Measurements from ENCODE around the gene SNX22. TPM values are rescaled to one million over a fixed set of nuclear protein-coding genes. Genes with fewer than 3 reads are reported as not detected.

Gene SNX22
- total RNA-seq, 4 donors from 2014 or later, result 0.19 to 0.42 (median 0.33) TPM; not detected in 1

DNA sequence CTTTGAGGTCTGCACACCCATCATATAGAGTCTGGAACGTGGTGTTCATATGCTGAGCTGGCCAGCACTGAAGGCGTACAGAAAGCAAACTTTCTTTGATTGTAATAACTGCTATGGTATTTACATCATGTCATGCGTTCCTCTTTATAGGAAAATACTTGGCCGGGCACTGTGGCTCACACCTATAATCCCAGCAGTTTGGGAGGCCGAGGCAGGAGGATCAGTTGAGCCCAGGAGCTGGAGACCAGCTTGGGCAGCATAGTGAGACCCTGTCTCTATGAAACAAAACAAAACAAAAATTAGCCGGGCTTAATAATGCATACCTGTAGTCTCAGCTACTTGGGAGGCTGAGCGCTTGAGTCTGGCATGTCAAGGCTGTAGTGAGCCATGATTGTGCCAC, 3.4 kb upstream of the SNX22 start:
- peaks cover 22 to 23% (median 23%) of the 10 kb centered on the region in 4 donors for H3K4me1 ChIP-seq
- 87% methylated on average over 7 of the region's 7 CpGs for WGBS
- no peak overlapping the region for H3K27ac ChIP-seq (replicated peaks in 1 of 4)
- TF ChIP-seq EP300 (IDR thresholded peaks at IDR 0.05) (no peak), POLR2A (IDR thresholded peaks at IDR 0.05; ENCODE audit: low read depth) (no peak), POLR2AphosphoS5 (IDR thresholded peaks at IDR 0.05) (no peak)
- TF ChIP-seq, protein P1, sequence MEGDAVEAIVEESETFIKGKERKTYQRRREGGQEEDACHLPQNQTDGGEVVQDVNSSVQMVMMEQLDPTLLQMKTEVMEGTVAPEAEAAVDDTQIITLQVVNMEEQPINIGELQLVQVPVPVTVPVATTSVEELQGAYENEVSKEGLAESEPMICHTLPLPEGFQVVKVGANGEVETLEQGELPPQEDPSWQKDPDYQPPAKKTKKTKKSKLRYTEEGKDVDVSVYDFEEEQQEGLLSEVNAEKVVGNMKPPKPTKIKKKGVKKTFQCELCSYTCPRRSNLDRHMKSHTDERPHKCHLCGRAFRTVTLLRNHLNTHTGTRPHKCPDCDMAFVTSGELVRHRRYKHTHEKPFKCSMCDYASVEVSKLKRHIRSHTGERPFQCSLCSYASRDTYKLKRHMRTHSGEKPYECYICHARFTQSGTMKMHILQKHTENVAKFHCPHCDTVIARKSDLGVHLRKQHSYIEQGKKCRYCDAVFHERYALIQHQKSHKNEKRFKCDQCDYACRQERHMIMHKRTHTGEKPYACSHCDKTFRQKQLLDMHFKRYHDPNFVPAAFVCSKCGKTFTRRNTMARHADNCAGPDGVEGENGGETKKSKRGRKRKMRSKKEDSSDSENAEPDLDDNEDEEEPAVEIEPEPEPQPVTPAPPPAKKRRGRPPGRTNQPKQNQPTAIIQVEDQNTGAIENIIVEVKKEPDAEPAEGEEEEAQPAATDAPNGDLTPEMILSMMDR (IDR thresholded peaks at IDR 0.05), result no peak
- no peaks in the 10 kb centered on the region for H3K9me3 ChIP-seq
- no peak overlapping the region for H3K4me3 ChIP-seq
- intact Hi-C loops (cut with DNase I), result no loop called here
- peaks cover 6 to 32% (median 18%) of the 10 kb centered on the region in 4 donors for H3K27me3 ChIP-seq
- DNase-seq (ENCODE audit: extremely low spot score), result no peak
- peaks cover 4 to 31% (median 26%) of the 10 kb centered on the region in 4 donors for H3K36me3 ChIP-seq

DNA sequence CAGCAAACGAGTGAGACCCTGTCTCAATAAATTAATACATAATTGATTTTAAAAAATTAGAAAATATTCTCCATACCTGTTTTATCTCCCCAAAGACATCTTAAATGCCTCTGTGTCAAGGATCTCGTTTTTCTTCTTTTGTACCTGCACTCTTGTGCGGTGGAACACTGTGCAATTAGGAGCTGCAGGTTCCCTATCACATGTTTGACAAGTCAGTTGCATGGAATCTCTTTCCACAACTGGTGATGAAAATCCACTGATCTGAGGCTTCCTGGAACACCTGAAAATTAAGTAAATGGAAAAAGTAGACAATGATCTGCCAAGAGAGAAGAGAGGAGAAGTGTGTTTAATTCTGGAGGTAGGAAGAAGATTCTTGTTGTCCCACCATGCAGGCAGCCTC, 3.0 kb upstream of the SNX22 start:
- H3K4me3 ChIP-seq, result no peak overlapping the region
- peaks cover 6 to 33% (median 18%) of the 10 kb centered on the region in 4 donors for H3K27me3 ChIP-seq
- H3K27ac ChIP-seq (replicated peaks in 1 of 4), result no peak overlapping the region
- 78% methylated on average over 3 of the region's 3 CpGs for WGBS
- H3K9me3 ChIP-seq, result no peaks in the 10 kb centered on the region
- peaks cover 4 to 27% (median 23%) of the 10 kb centered on the region in 4 donors for H3K36me3 ChIP-seq
- no peak for TF ChIP-seq POLR2AphosphoS5 (IDR thresholded peaks at IDR 0.05)
- DNase-seq (ENCODE audit: extremely low spot score), result no peak
- intact Hi-C loops (cut with DNase I), result no loop called here
- H3K4me1 ChIP-seq, result peaks cover 26 to 27% (median 27%) of the 10 kb centered on the region in 4 donors

DNA sequence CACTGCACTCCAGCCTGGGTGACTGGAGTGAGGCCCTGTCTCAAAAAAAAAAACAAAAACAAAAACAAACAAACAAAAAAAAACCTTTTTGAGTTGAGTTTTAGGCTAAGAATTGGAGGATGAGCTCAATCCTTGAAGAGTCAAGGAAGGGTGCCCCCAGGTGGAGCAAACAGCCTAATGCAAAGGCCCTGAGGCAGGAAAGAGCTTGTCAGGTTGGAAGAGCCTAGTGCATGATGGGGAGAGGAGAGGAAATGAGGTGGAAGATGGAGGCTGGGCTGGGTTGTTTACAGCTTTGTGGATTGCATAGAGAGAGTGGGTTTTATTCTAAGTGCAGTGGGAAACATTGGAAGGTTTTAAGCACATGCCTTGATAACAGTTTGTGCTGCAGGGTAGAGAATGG, 2.1 kb upstream of the SNX22 start:
- Histone ChIP-seq H3K27me3 (peaks cover 6 to 33% (median 18%) of the 10 kb centered on the region in 4 donors), H3K4me1 (peaks cover 33 to 36% (median 34%) of the 10 kb centered on the region in 4 donors), H3K9me3 (no peaks in the 10 kb centered on the region), H3K4me3 (no peak overlapping the region), H3K36me3 (peaks cover 0 to 22% (median 19%) of the 10 kb centered on the region in 4 donors), H3K27ac (replicated peaks in 1 of 4) (no peak overlapping the region)
- DNase-seq (ENCODE audit: extremely low spot score), result no peak
- TF ChIP-seq, protein P1 (IDR thresholded peaks at IDR 0.05), result no peak
- TF ChIP-seq POLR2AphosphoS5 (IDR thresholded peaks at IDR 0.05) (no peak), EP300 (IDR thresholded peaks at IDR 0.05) (no peak), POLR2A (IDR thresholded peaks at IDR 0.05; ENCODE audit: low read depth) (no peak)
- intact Hi-C loops (cut with DNase I), result no loop called here

DNA sequence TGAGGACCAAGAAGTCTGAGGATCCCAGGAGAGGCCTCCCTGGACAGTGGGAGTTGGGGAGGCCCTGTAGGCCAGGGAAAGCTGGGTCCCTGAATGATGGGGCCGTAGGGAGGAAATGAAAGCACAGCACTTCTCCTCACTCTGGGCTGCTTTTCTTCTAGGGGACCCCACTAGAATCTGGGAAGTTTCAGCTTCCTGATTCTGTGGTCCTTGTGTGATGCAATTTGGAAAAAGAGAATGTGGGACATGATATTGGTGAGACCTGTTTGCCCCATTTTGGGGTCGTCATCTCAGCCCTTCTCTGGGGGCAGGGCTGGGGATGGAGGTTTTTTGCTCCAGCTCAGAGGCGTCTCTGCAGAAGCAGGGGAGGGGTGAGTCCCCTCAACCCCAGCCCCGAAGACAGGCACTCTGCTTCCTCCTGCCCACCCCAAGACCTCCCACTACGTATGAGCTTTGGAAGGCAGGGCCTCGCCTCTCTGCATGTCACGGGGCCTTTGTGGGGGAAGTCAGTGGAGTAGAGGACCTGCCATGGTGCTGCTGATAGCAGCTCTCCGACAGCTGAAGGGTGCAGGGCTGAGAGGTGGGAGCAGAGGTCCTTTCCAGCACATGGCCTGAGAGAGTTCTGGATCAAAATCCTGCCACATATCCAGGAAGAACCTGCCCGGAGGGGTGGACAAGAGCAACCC, 1.5 kb upstream of the SNX22 start:
- no peak for DNase-seq (ENCODE audit: extremely low spot score)
- Histone ChIP-seq H3K4me1 (peaks cover 33 to 42% (median 37%) of the 10 kb centered on the region in 4 donors), H3K36me3 (peaks cover 2 to 22% (median 17%) of the 10 kb centered on the region in 4 donors), H3K9me3 (no peaks in the 10 kb centered on the region), H3K27ac (replicated peaks in 1 of 4) (no peak overlapping the region), H3K27me3 (peaks cover 6 to 33% (median 18%) of the 10 kb centered on the region in 4 donors), H3K4me3 (no peak overlapping the region)
- TF ChIP-seq, protein P1 (IDR thresholded peaks at IDR 0.05), result no peak
- TF ChIP-seq EP300 (IDR thresholded peaks at IDR 0.05) (no peak), POLR2A (IDR thresholded peaks at IDR 0.05; ENCODE audit: low read depth) (no peak), POLR2AphosphoS5 (IDR thresholded peaks at IDR 0.05) (no peak)
- WGBS, result 85% methylated on average over 7 of the region's 9 CpGs
- intact Hi-C loops (cut with DNase I), result no loop called here

DNA sequence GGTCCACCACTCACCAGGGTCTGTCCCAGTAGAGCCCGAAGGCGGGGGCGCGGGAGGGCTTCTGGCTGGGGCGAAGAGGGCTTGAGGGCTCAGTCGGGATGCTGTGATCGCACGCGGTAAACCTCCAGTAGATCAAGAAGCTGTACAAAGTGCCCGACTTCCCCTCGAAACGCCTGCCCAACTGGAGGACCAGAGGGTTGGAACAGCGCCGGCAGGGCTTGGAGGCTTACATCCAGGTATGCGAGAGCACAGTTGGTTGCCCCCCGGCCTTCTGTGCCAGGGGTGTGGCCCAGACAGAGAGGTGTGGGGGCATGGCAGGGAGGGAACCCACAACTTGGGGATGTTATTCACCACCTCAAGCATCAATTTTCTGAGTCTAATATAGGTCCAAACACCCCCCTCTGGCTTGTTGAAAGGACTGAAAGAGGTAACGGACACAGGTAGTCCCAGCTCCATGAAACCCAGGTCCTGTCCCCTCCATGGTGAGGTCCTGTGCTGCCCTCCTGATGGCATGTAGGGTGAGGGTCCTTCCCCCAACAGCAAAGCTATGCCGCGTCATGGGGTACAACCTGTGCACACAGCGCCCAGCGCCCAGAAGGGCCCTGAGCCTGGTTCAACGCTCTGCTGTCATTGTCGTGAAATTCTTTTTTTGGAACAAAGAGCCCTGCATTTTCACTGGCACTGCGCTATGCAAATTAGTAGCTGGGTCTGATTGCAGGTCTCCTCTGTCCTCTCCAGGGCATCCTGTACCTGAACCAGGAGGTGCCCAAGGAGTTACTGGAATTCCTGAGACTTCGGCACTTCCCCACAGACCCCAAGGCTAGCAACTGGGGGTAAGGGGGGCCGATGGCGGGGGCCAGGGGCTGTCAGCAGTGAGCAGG, 1.2 kb downstream of the SNX22 start:
- peak overlapping the region; percentile 47 to 60 (median 50) for H3K4me3 ChIP-seq
- no peaks in the 10 kb centered on the region for H3K9me3 ChIP-seq
- peaks cover 36 to 46% (median 40%) of the 10 kb centered on the region in 4 donors for H3K4me1 ChIP-seq
- intact Hi-C loops (cut with DNase I), result no loop called here
- peaks cover 6 to 33% (median 18%) of the 10 kb centered on the region in 4 donors for H3K27me3 ChIP-seq
- H3K36me3 ChIP-seq, result peaks cover 29 to 37% (median 35%) of the 10 kb centered on the region in 4 donors
- TF ChIP-seq POLR2A (IDR thresholded peaks at IDR 0.05; ENCODE audit: low read depth) (no peak), EP300 (IDR thresholded peaks at IDR 0.05) (no peak), POLR2AphosphoS5 (IDR thresholded peaks at IDR 0.05) (no peak)
- TF ChIP-seq, protein P1 (IDR thresholded peaks at IDR 0.05), result no peak
- WGBS, result 64% methylated on average over 11 of the region's 27 CpGs
- H3K27ac ChIP-seq (replicated peaks in 1 of 4), result no peak overlapping the region
- DNase-seq (ENCODE audit: extremely low spot score), result no peak

Data from esophagus muscularis mucosa (tissue), 4 donors.